Type B pancreatic cell (in vitro differentiated cells): ENCODE measurements around the gene MYO19. TPM values are rescaled to one million over a fixed set of nuclear protein-coding genes. Genes with fewer than 3 reads are reported as not detected.
A peak's percentile ranks its signal among the peaks of the same experiment; 100 is the strongest.

Experiments used
- DNase-seq: peaks from one replicate; pipeline ENCODE4 v3.0.0; 2021; ENCODE audit warnings: mixed read lengths; ENCODE audit not compliant: unreplicated experiment; ENCODE audit errors: extremely low spot score
- H3K27ac Mint-ChIP-seq: 2 replicates; pipeline ENCODE4 v1.8.0; 2021; ENCODE audit warnings: mild to moderate bottlenecking, mixed read lengths
- H3K27me3 Mint-ChIP-seq: 2 replicates; pipeline ENCODE4 v1.8.0; 2021; ENCODE audit warnings: mixed read lengths
- H3K36me3 Mint-ChIP-seq: 2 replicates; pipeline ENCODE4 v1.8.0; 2021; ENCODE audit warnings: mixed read lengths
- H3K4me1 Mint-ChIP-seq: one replicate; pipeline ENCODE4 v1.8.0; 2021; ENCODE audit warnings: mixed read lengths; ENCODE audit not compliant: unreplicated experiment
- H3K4me3 Mint-ChIP-seq: 2 replicates; pipeline ENCODE4 v1.8.0; 2021; ENCODE audit warnings: mild to moderate bottlenecking, mixed read lengths
- H3K9me3 Mint-ChIP-seq: 2 replicates; pipeline ENCODE4 v1.8.0; 2021; ENCODE audit warnings: mixed read lengths
- total RNA-seq: library from RNA; stranded (reverse); gene quantifications from 2 replicates; pipeline ENCODE4 v1.2.1, GENCODE V29; 2021; ENCODE audit warnings: low replicate concordance
- TF ChIP-seq, protein P1 (sequence below): fragments of 200-600 bp; sonication (generic); conservative IDR thresholded peaks from 2 replicates; pipeline ENCODE4 v1.5.0; 2021; ENCODE audit warnings: antibody characterized with exemption, mild to moderate bottlenecking

MYO19 gene
- total RNA-seq, 1 donor from 2014 or later: 94.7 TPM

DNA sequence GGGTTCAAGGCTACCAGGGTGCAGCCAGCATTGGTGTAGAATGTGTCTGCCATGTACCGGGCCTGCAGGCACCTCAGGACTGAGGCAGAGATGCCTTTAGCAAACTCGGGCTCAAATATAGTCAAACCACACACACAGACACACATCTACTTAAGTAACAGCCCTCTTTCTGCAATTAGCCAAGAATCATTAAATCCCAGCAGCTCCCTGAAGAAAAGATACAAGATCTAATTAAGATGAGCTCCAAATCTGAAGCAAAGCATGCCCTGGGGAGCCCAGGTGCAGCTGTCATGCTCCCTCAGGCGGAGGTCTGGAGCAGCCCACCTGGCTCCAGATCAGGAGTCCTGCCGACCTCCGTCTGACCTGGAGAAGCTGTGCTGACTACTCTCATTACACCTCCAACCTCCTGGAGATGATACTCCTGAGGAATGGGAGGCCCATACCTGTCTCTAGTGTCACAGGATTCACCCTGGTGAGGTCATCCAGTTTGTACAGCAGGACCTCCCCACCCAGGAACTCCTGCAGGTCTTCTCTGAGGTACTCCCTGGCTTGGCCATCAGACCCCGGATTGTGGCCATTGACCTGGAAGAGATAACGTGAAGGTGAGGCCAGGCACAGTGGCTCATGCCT, 6.9 kb downstream of the MYO19 start:
- TF ChIP-seq, protein P1, sequence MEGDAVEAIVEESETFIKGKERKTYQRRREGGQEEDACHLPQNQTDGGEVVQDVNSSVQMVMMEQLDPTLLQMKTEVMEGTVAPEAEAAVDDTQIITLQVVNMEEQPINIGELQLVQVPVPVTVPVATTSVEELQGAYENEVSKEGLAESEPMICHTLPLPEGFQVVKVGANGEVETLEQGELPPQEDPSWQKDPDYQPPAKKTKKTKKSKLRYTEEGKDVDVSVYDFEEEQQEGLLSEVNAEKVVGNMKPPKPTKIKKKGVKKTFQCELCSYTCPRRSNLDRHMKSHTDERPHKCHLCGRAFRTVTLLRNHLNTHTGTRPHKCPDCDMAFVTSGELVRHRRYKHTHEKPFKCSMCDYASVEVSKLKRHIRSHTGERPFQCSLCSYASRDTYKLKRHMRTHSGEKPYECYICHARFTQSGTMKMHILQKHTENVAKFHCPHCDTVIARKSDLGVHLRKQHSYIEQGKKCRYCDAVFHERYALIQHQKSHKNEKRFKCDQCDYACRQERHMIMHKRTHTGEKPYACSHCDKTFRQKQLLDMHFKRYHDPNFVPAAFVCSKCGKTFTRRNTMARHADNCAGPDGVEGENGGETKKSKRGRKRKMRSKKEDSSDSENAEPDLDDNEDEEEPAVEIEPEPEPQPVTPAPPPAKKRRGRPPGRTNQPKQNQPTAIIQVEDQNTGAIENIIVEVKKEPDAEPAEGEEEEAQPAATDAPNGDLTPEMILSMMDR: no peak
- peaks cover 23% of the 10 kb centered on the region for H3K36me3 Mint-ChIP-seq
- no peak for DNase-seq
- H3K27me3 Mint-ChIP-seq: no peaks in the 10 kb centered on the region
- no peak overlapping the region for H3K27ac Mint-ChIP-seq
- H3K4me3 Mint-ChIP-seq: no peak overlapping the region
- no peaks in the 10 kb centered on the region for H3K9me3 Mint-ChIP-seq
- H3K4me1 Mint-ChIP-seq: no peaks in the 10 kb centered on the region

DNA sequence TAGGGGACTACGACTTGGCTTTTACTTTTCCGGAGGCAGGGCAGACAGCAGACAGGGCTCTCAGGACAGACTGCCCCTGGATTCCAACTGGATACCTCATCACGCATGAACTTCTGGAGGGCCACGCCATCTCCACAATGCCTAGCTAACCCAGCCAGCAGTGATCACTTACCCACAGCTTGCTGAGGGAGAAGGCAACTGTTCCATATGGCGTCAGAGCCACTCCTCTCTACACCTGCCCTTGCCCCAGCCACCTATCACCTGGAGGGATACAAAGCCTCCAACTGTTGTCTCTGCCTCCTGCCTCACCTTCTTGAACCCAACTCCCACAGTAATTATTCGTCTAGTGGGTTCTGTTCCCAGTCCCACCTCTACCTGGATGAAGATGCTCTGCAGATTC, 8.8 kb downstream of the MYO19 start:
- H3K27me3 Mint-ChIP-seq: no peaks in the 10 kb centered on the region
- H3K9me3 Mint-ChIP-seq: no peaks in the 10 kb centered on the region
- H3K4me1 Mint-ChIP-seq: no peaks in the 10 kb centered on the region
- peak; percentile 27 for DNase-seq
- peaks cover 23% of the 10 kb centered on the region for H3K36me3 Mint-ChIP-seq
- no peak overlapping the region for H3K4me3 Mint-ChIP-seq
- TF ChIP-seq, protein P1: no peak
- no peak overlapping the region for H3K27ac Mint-ChIP-seq

DNA sequence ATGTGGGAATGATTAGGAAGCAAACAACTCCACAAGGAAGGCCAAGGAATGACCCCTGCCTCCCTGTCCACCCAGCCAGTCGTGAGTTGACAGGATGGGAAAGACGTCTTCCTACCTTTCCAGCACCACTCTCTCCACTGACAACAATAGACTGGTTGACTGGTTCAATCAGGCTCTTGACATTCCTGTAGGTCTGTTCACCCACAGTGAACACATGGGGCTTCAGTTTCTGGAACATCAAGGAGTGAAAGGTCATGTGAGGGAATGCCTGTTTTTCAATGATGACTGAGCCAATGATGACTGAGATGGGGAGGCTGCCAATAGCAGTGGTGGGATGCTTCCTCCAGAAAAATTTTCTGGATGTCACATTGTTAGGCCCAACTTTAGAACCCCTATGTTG, 9.6 kb downstream of the MYO19 start:
- no peak overlapping the region for H3K27ac Mint-ChIP-seq
- H3K4me1 Mint-ChIP-seq: no peaks in the 10 kb centered on the region
- no peaks in the 10 kb centered on the region for H3K9me3 Mint-ChIP-seq
- H3K4me3 Mint-ChIP-seq: no peak overlapping the region
- H3K36me3 Mint-ChIP-seq: peaks cover 26% of the 10 kb centered on the region
- TF ChIP-seq, protein P1: no peak
- peak; percentile 43 for DNase-seq
- H3K27me3 Mint-ChIP-seq: no peaks in the 10 kb centered on the region

DNA sequence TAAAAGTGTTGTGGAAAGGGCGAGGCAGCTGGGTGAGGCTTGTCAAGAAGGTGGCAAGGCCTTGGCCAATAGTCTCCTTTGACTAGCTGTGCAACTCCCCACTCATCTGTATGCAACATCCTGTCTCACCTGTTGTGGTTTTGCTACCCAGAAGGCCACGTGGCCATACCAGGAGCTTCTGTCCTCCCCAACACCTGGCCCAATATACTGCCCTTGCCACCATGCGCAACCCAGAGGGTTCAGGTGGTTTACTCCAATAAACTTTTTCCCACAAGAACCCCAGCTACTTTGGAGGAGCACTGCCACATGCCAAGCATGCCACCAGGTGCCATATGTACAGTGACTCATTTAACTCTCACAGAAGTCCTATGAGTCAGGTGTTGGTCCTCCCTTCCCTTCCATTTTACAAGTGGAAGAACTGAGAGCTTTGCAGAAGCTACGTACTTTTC, 10.2 kb downstream of the MYO19 start:
- no peaks in the 10 kb centered on the region for H3K4me1 Mint-ChIP-seq
- no peaks in the 10 kb centered on the region for H3K27me3 Mint-ChIP-seq
- H3K4me3 Mint-ChIP-seq: no peak overlapping the region
- no peak overlapping the region for H3K27ac Mint-ChIP-seq
- peak; percentile 29 for DNase-seq
- peaks cover 26% of the 10 kb centered on the region for H3K36me3 Mint-ChIP-seq
- TF ChIP-seq, protein P1: no peak
- no peaks in the 10 kb centered on the region for H3K9me3 Mint-ChIP-seq

DNA sequence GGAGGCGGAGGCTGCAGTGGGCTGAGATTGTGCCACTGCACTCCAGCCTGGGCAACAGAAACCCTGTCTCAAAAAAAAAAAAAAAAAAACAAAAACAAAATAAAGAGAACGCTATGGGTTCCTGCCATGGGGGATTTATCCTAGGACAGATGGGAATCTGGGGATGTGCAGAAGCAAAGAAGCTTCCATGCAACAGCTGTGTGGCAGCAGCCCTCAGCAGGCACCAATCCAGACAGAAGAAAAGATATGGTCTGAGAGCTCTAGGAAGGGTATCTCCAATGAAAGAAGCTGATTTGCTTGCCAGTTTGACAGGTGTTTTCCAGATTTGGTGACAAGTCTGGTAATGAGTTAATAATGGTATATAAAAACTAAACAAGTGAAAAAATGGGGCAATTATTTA, 11.6 kb downstream of the MYO19 start:
- Mint-ChIP-seq H3K4me3 (no peak overlapping the region), H3K36me3 (peaks cover 26% of the 10 kb centered on the region), H3K27me3 (no peaks in the 10 kb centered on the region), H3K27ac (no peak overlapping the region), H3K9me3 (no peaks in the 10 kb centered on the region), H3K4me1 (no peaks in the 10 kb centered on the region)
- TF ChIP-seq, protein P1: no peak
- DNase-seq: no peak
